GM21576 (cell line): ENCODE results near the gene AGBL4.
"Not testable (repeated sequence)": the region's sequence is repeated elsewhere in the genome, so short reads cannot be mapped to it uniquely, and the experiment has no call there.

ENCODE experiments used
- ATAC-seq: cut with Tn5 transposase; IDR thresholded peaks from one replicate; pipeline ENCODE4 v1.9.1; 2021; ENCODE audit warnings: mild to moderate bottlenecking, moderate library complexity; ENCODE audit not compliant: unreplicated experiment

Gene AGBL4

DNA sequence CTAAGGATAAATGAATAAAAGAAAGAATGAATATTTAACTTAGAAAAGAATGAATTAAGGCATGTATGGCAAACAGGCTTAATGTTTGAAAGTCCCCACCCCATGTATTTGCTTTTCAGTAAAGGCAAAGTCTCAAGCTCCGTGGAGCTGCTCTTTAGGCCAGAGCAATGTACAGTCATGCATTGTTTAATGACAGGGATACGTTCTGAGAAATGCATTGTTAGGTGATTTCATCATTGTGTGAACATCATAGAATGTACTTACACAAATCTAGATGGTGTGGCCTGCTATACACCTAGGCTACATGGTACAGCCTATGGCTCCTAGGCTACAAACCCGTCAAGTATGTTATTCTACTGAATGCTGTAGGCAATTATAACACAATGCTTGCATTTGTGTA is 1500.2 kb downstream of the AGBL4 start:
- no peak for ATAC-seq

- not testable (repeated sequence) for ATAC-seq
These were observed 1503.9 kb downstream of the AGBL4 start for GRCh38 chr1:48519896-48520295.

DNA sequence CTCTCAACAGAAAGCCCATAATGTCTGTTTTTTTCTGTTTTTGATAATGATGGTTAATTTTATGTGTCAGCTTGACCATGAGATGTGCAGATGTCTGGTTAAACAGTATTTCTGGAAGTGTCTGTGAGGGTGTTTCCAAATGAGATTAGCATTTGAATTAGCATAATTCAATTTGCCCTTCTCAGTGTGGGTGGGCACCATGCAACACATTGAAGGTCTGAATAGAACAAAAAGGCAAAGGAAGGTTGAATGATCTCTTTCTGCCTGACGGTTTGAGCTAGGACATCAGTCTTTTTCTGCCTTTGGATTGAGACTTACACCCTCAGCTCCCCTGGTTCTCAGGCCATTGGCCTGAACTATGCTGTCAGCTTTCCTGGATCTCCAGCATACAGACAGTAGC is 1516.9 kb downstream of the AGBL4 start:
- no peak for ATAC-seq

- no peak for ATAC-seq
These were observed 1523.0 kb downstream of the AGBL4 start for GRCh38 chr1:48500541-48501450.

DNA sequence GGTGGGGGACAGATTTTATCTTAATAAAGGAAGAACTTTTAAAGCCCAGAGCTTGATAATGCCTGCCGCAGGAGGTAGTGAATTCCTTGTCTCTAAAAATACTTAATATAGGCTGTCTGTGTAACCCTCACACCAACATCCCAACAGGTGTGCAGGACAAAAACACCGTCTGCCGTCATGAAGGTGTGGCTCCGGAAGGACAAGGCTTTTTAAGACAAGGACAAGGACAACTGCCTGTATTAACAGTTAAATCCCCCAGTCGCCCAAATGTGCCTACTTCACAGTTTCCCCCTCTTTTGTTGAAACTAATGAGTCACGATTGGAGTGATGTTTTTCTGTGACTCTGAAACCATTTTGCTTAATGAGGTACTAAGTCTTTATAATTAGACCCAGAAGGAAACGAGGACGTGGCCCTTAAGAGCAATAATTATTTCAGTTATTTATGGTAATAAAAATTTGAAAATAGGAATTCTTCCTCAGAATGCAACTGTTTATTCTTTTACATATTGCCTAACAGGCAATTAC is 1524.5 kb downstream of the AGBL4 start:
- no peak for ATAC-seq

DNA sequence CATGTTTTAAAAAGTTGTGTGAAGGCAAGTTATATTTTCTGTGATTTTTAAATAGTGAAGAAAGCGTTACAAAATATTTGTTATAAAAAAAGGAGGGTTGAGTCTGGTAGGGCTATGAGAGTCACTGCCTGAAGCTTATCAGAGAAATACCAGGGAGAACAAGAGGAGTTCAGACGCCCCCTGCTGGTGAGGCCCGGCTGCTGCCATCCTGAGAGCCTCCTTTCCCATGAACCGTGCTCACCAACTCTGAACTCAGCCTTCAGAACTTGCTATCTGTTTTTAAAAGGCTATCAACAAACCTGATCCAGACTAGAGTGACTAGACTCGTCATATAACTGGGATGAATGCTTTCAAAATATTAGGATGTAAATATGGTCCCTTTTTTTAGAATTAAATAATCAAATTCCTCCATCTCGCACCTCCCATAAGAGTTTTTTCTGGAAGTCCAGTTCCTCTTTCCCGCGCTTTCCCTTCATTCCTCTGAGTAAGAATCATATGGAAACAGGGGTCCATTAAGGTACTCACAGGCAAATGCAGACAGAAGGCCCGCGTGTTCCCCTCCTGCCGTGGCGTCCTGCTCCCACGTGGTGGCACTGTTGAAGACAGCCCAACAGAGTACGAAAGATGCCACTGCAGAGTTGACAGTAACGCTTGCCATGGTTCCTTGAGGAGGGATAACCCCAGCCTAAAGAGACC is 1525.5 kb downstream of the AGBL4 start:
- peak; percentile 83 for ATAC-seq

DNA sequence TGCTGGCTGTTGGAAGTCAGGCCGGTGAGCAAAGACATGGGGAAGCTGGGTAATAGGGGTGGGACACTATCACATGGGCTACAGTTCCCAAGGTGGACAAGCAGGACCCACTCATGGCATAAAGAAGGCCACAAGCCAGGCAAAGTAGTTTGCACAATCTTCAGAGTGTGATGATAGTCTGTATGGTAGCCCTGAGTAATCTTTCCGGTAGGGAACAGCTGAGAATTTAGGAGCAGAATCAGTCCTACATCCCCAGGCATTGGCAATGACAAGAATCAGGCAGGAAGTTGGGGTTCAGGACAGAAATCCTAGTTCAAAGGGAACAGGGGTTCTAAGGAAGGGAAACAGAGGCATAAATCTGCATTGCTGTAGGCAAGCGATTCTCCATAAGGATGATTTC is 1527.8 kb downstream of the AGBL4 start:
- ATAC-seq, result no peak

- ATAC-seq, result no peak
These were observed 1528.6 kb downstream of the AGBL4 start for GRCh38 chr1:48495166-48495565.

GRCh38 chr1:48493970-48494769 is 1529.6 kb downstream of the AGBL4 start:
- no peak for ATAC-seq

DNA sequence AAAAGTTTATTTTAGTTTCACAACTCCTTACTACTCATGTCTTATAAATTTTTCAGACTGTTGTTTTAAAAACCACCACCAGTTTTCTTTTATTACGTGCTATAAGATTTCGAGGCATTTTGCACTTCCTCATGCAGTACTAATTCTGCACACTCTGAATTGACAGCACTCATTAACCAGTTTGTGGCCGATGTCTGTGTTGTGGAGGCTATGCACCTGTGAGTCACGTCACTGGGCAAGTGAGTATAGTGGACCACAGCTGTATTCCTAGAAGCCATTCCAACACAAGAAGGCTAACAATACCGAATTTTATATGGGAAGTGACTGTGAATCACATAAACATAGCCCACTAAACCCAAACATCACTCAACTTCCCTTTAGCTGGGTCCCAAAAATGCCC is 1530.7 kb downstream of the AGBL4 start:
- no peak for ATAC-seq

DNA sequence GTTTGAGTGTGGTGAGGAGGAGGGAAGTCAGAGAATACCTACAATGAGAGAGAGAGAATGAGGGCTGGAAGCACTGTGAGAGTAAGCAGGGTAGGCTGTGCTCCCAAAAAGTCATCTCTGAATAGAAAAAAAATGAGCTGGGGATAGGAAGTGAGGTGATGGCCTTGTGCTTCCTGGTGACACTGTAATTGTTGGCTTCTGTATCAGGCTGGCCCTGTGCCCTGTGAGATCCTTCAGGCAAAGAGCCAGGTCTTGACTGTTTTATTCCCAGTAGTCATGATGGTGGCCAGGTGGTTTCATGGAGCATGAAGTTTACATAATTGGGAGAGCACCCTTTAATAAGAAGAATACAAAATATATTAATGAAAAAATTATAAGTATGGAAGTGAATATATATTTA is 1531.4 kb downstream of the AGBL4 start:
- no peak for ATAC-seq

GRCh38 chr1:48488721-48489120 is 1535.0 kb downstream of the AGBL4 start:
- no peak for ATAC-seq
